Heart left ventricle (tissue), 16 donors: ENCODE results near the gene SORBS1. TPM values are rescaled to one million over a fixed set of nuclear protein-coding genes. Genes with fewer than 3 reads are reported as not detected.

Experiments
- ATAC-seq, 4 donors: fragments of 200-7000 bp; cut with Tn5 transposase; one replicate each; pipeline ENCODE4 v1.9.1; 2020 to 2022; ENCODE audit warnings: moderate library complexity in 4 of 4, mild to moderate bottlenecking in 3 of 4, moderate number of reproducible peaks in 1 of 4
- DNase-seq, 5 donors: peaks; one replicate each; pipeline ENCODE4 v3.0.0-alpha.2; 2020
- H3K27ac ChIP-seq, 12 donors: fragments of 200-600 bp; sonication (generic) in 4 of 12; one replicate each; pipeline versions ENCODE4 v1.5.0 to v1.8.0; 2016 to 2022; ENCODE audit warnings: mild to moderate bottlenecking in 2 of 12
- H3K27me3 ChIP-seq, 9 donors: fragments of 200-600 bp; sonication (generic) in 2 of 9; one replicate each; pipeline versions ENCODE4 v1.5.1 to v1.8.0; 2016 to 2022; ENCODE audit warnings: mild to moderate bottlenecking in 3 of 9
- H3K36me3 ChIP-seq, 9 donors: fragments of 200-600 bp; sonication (generic) in 2 of 9; one replicate each; pipeline versions ENCODE4 v1.5.0 to v1.8.0; 2018 to 2022; ENCODE audit warnings: mild to moderate bottlenecking in 2 of 9
- H3K4me1 ChIP-seq, 12 donors: fragments of 200-600 bp; sonication (generic) in 4 of 12; one replicate each; pipeline versions ENCODE4 v1.5.0 to v1.8.0; 2016 to 2022; ENCODE audit warnings: mild to moderate bottlenecking in 3 of 12
- H3K4me3 ChIP-seq, 12 donors: fragments of 200-600 bp; sonication (generic) in 4 of 12; one replicate each; pipeline versions ENCODE4 v1.5.0 to v1.8.0; 2017 to 2022; ENCODE audit warnings: mild to moderate bottlenecking in 9 of 12, moderate library complexity in 4 of 12
- H3K9me3 ChIP-seq, 12 donors: fragments of 200-600 bp; sonication (generic) in 4 of 12; one replicate each; pipeline versions ENCODE4 v1.5.0 to v1.8.0; 2016 to 2022; ENCODE audit warnings: mild to moderate bottlenecking in 1 of 12
- POLR2A ChIP-seq, 2 donors: fragments of 450-650 bp; IDR thresholded peaks; one replicate each; pipeline ENCODE4 v1.6.1; 2017; ENCODE audit warnings: antibody characterized with exemption in 2 of 2, mild to moderate bottlenecking in 2 of 2, moderate library complexity in 2 of 2
- WGBS, 4 donors: extraction: QIAGEN DNeasy Blood & Tissue Kit in 2 of 4; methylation state at CpG; one replicate each; pipeline versions ENCODE4 v1.1.5 to v1.1.7; 2013 to 2018; 5-methylcytosine and 5-hydroxymethylcytosine counted together
- intact Hi-C, 10 donors: fragments of 100-400 bp; cut with DNase I; formaldehyde crosslinking; loops; one replicate each; pipeline versions ENCODE4 v1.11.1 to v1.14.2; 2022
- polyA plus RNA-seq, 2 donors: library from polyadenylated mRNA; stranded (reverse); fragments of 200-250 nt; gene quantifications; one replicate each; pipeline ENCODE4 v1.2.3, GENCODE V29; 2013
- total RNA-seq, 9 donors: library from RNA; depleted of rRNA in 2 of 9; stranded (reverse); fragments of >200 nt in 2 of 9; fragmentation: NEBNext Ultra II Directional in 3 of 9; extraction: Animal tissue kit (Norgen Biotek cat#: 25700) in 3 of 9; gene quantifications; one replicate each; pipeline versions ENCODE4 v1.1.0 to v1.2.4, GENCODE V29; 2016 to 2023
- TF ChIP-seq, protein P1 (sequence below), 12 donors: fragments of 200-600 bp; sonication (generic) in 4 of 12; IDR thresholded peaks; one replicate each; pipeline versions ENCODE4 v1.5.0 to v1.8.0; 2018 to 2022; ENCODE audit warnings: antibody characterized with exemption in 12 of 12, mild to moderate bottlenecking in 5 of 12
- donor health status: ischemic (EF 13 %, LVEDD 7.1; RV severe dilation, severe dysfunction).
- donor health status: healthy with polysubstance abuse.
- donor health status: DM: no; HTN: yes; CAD: no.
- donor health status: DM: no; HTN: no; CAD: no.
- donor health status: ischemic (EF 25% LVEDD 6.9; RV normal size, moderate dysfunction).
- donor health status: ischemic (EF 25% LVEDD 5.7; RV mildly dilated, moderate dysfunction).
- donor health status: healthy.
- donor health status: DM: yes; HTN: yes; CAD: no.
- donor health status: ischemic (EF 35%, LVEDD 5.7; RV mildly dilated, moderate dysfunction).
- donor health status: nonischemic (EF 11% LVEDD 7.7; RV severe dilation, severe dysfunction).
- donor health status: DM: yes; HTN: yes; CAD: no.
- donor health status: PGD.
- donor health status: ischemic (EF 29% LVEDD 5.4; RV normal size, mild dysfunction).
- donor health status: nonischemic (EF 23%, LVEDD 6.1; RV moderate dilation, normal function).

SORBS1 gene
- total and polyA plus RNA-seq, 11 donors = 355 to 1,440 (median 886) TPM

DNA sequence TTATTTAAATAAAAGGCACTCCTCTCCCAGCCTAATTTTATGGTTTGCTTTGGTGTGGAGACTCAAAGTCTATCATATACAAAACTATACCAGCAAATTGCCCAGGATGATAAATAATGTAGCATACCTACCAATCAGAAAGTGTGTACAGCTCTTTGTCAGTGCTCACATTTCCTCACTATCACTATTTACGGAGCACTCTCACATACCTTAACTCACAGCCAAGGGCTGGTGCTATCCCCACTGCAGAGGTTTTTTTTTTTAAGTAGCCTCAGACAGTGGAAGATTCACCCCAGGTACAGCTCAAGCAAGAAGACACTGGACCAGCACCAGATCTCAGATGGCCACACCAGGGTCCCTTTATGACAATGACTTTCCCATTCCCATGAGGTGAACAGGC is 272.9 kb downstream of the SORBS1 start:
- no peaks in the 10 kb centered on the region for H3K9me3 ChIP-seq
- peaks cover 6 to 64% (median 45%) of the 10 kb centered on the region in 12 donors for H3K4me1 ChIP-seq
- no peaks in the 10 kb centered on the region for H3K27me3 ChIP-seq
- peak overlapping the region in 11 of 12 donors; percentile 2 to 100 (median 87) for H3K4me3 ChIP-seq
- ATAC-seq (peak in 2 of 4 donors; percentile 19 to 20), DNase-seq (no peak)
- peak overlapping the region; percentile 83 to 99 (median 94) for H3K27ac ChIP-seq
- 39 to 50% (median 39%) methylated on average over 1 of the region's 1 CpG for WGBS, 4 donors
- intact Hi-C loops = loop anchor here in 6 of 10 donors (2.0 to 5.0 kb wide), 4 partner anchors 40 to 49 kb away; no protein-coding TSS in a partner anchor
- TF ChIP-seq POLR2A (IDR thresholded peaks at IDR 0.05) = no peak
- TF ChIP-seq, protein P1, sequence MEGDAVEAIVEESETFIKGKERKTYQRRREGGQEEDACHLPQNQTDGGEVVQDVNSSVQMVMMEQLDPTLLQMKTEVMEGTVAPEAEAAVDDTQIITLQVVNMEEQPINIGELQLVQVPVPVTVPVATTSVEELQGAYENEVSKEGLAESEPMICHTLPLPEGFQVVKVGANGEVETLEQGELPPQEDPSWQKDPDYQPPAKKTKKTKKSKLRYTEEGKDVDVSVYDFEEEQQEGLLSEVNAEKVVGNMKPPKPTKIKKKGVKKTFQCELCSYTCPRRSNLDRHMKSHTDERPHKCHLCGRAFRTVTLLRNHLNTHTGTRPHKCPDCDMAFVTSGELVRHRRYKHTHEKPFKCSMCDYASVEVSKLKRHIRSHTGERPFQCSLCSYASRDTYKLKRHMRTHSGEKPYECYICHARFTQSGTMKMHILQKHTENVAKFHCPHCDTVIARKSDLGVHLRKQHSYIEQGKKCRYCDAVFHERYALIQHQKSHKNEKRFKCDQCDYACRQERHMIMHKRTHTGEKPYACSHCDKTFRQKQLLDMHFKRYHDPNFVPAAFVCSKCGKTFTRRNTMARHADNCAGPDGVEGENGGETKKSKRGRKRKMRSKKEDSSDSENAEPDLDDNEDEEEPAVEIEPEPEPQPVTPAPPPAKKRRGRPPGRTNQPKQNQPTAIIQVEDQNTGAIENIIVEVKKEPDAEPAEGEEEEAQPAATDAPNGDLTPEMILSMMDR (IDR thresholded peaks at IDR 0.05) = no peak
- H3K36me3 ChIP-seq = peaks cover 0 to 3% (median 0%) of the 10 kb centered on the region in 9 donors

DNA sequence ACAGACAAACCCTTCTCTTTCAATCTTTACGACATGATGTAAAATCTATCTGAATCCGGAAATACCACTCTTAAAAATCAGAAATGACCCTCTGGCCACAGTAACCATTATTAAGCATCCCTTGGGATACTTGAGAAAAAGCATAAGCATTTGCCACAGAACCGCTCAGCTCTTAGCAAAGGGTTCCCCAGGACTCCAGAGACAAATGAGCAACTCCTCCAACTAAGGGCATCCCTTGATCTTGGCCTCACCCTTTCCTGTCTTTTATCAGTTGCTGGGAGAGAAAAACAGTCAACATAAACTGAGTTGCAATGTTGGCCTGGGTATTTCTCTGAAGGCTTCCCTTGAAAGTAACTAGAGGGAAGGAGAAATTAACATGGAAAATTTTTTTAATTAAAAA is 273.9 kb downstream of the SORBS1 start:
- H3K9me3 ChIP-seq = no peaks in the 10 kb centered on the region
- peak overlapping the region in 10 of 12 donors; percentile 1 to 98 (median 86) for H3K4me3 ChIP-seq
- H3K36me3 ChIP-seq = peaks cover 0 to 8% (median 0%) of the 10 kb centered on the region in 9 donors
- H3K27ac ChIP-seq = peak overlapping the region; percentile 24 to 99 (median 94)
- intact Hi-C loops = loop anchor here in 4 of 10 donors (5.0 kb wide), 2 partner anchors 40 to 50 kb away; no protein-coding TSS in a partner anchor
- TF ChIP-seq, protein P1 (IDR thresholded peaks at IDR 0.05) = no peak
- TF ChIP-seq POLR2A (IDR thresholded peaks at IDR 0.05) = no peak
- no peaks in the 10 kb centered on the region for H3K27me3 ChIP-seq
- DNase-seq = no peak
- ATAC-seq = peak in 3 of 4 donors; percentile 17 to 43 (median 35)
- H3K4me1 ChIP-seq = peaks cover 6 to 68% (median 45%) of the 10 kb centered on the region in 12 donors
- WGBS, 4 donors = 16 to 38% (median 21%) methylated on average over 3 of the region's 3 CpGs

DNA sequence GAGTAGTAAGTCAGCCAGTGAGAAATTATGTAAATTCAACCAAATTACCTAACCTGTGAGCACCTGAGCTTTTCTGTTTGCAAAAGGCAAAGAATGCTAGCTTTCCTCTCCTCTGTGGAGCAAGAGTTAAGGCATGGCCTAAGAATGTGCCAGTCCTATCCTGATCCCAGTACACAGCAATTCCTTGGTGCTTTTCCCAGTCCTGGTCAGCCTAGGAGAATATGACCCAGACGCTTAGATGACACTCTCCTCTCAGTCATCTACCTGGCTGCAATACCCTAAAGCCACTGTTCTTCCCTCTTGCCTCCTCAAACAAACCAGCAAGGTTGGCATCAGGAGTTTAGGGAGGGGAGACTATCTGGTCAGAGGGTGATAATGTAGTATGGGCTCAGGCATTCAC is 274.5 kb downstream of the SORBS1 start:
- H3K4me1 ChIP-seq = peaks cover 6 to 74% (median 48%) of the 10 kb centered on the region in 12 donors
- intact Hi-C loops = loop anchor here in 4 of 10 donors (5.0 kb wide), 2 partner anchors 39 to 51 kb away; no protein-coding TSS in a partner anchor
- TF ChIP-seq, protein P1 (IDR thresholded peaks at IDR 0.05) = no peak
- no peaks in the 10 kb centered on the region for H3K9me3 ChIP-seq
- ATAC-seq (peak in 1 of 4 donors; percentile 29), DNase-seq (no peak)
- peak overlapping the region; percentile 24 to 99 (median 93) for H3K27ac ChIP-seq
- H3K4me3 ChIP-seq = peak overlapping the region in 7 of 12 donors; percentile 23 to 98 (median 86)
- WGBS, 4 donors = 0 to 53% (median 31%) methylated on average over 1 of the region's 1 CpG
- H3K27me3 ChIP-seq = no peaks in the 10 kb centered on the region
- H3K36me3 ChIP-seq = peaks cover 0 to 10% (median 0%) of the 10 kb centered on the region in 9 donors

DNA sequence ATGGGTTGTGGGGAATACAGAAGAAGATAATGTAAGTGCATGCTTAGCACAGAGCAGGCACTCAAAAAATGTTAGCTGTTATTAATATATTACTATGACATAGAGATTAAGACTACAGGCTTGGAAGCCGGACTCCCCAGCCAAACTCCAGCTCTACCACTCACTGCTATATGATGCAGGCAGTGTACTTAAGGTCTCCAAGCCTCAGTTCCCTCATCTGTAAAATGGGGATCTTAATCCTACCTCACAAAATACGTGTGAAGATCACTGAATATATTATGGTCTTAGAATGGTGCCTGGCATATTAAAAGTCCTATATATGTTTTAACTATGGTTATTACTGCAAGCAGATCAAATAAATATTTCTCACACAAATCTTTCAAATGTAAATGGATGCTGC is 275.6 kb downstream of the SORBS1 start:
- no peaks in the 10 kb centered on the region for H3K9me3 ChIP-seq
- no peak for TF ChIP-seq POLR2A (IDR thresholded peaks at IDR 0.05)
- TF ChIP-seq, protein P1 (IDR thresholded peaks at IDR 0.05) = no peak
- 60 to 80% (median 62%) methylated on average over 2 of the region's 2 CpGs for WGBS, 4 donors
- peaks cover 6 to 79% (median 54%) of the 10 kb centered on the region in 12 donors for H3K4me1 ChIP-seq
- intact Hi-C loops = loop anchor here in 4 of 10 donors (5.0 kb wide), 2 partner anchors 38 to 52 kb away; no protein-coding TSS in a partner anchor
- ATAC-seq (no peak), DNase-seq (no peak)
- H3K27ac ChIP-seq = peak overlapping the region in 11 of 12 donors; percentile 11 to 99 (median 88)
- H3K36me3 ChIP-seq = peaks cover 0 to 10% (median 0%) of the 10 kb centered on the region in 9 donors
- no peak overlapping the region for H3K4me3 ChIP-seq
- H3K27me3 ChIP-seq = no peaks in the 10 kb centered on the region
